ENCODE results near the gene ZG16. TPM values are rescaled to one million over a fixed set of nuclear protein-coding genes. Genes with fewer than 3 reads are reported as not detected.
"Not testable (repeated sequence)": the region's sequence is repeated elsewhere in the genome, so short reads cannot be mapped to it uniquely, and the experiment has no call there.

ZG16 gene
- polyA plus RNA-seq, 3 donors: not detected

DNA sequence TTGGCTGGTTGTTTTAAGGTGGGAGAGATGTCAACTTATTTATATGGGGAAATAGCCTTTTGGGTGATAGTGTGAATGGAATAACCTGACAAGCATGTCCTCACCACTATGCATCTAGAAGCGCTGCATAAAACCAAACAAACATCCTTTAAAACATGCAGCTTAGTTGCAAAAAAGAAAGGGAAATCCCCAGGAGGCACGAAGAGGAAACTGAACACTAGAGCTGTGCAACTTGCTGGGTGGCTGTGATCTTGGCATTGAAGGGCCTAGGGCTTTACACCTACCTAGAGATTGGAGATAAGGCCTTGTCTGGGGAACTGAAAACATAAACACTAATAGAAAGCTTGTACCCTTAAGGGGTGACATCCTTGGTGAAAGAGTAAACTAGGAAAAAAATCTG lies 39.5 kb upstream of the ZG16 start:
- peak overlapping the region; percentile 83 to 93 (median 85) for H3K27ac Mint-ChIP-seq

DNA sequence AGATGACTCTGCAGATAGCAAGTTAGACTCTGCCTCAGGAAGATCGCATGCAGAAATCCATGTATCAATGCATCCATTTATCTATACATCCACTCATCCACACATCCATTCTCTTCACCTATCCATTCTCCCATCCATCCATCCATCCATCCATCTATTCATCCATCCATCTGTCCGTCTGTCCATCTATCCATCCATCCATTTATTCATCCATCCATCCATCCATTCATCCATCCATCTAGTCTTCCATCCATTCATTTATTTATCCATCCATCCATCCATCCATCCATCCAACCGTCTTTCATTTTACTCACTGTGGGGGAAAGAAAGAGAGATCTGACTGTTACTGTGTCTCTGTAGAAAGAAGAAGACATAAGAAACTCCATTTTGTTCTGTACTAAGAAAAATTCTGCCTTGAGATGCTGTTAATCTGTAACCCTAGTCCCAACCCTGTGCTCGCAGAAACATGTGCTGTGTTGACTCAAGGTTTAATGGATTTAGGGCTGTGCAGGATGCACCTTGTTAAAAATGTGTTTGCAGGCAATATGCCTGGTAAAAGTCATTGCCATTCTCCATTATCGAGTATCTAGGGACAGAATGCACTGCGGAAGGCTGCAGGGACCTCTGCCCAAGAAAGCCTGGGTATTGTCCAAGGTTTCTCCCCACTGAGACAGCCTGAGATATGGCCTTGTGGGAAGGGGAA lies 38.0 kb upstream of the ZG16 start:
- H3K27ac ChIP-seq (ENCODE audit: low read depth in 1 of 2, low read length in 2 of 2): not testable (repeated sequence)
- intact Hi-C loops (cut with micrococcal nuclease): loop anchor here in 1 of 2 donors (5.0 kb wide), 1 partner anchor 47 kb away; no protein-coding TSS in a partner anchor
- H3K36me3 Mint-ChIP-seq: peaks cover 29 to 48% of the 10 kb centered on the region in 2 donors

More for the DNA sequence above, 39.5 kb upstream of the ZG16 start:
- no peaks in the 10 kb centered on the region for H3K9me3 ChIP-seq (replicated peaks in 1 of 2; ENCODE audit: control insufficient read depth in 1 of 2, insufficient read depth in 1 of 2, low read length in 2 of 2)
- no peaks in the 10 kb centered on the region for H3K27me3 ChIP-seq (ENCODE audit: control insufficient read depth in 2 of 2, insufficient read depth in 2 of 2, low read length in 2 of 2)
- peak; percentile 51 to 64 (median 57) for DNase-seq
- peak overlapping the region; percentile 31 for H3K4me2 ChIP-seq (replicated peaks; ENCODE audit: extremely low read depth, low read length, poor library complexity, severe bottlenecking)
- peaks cover 33% of the 10 kb centered on the region for H4K20me1 ChIP-seq (ENCODE audit: insufficient read depth, low read length)
- peak overlapping the region in 1 of 2 donors; percentile 56 for H3K27ac ChIP-seq (ENCODE audit: low read depth in 1 of 2, low read length in 2 of 2)
- WGBS (ENCODE audit: insufficient coverage): 0% methylated on average over 1 of the region's 2 CpGs
- H2AFZ ChIP-seq (ENCODE audit: insufficient read depth, low read depth, low read length, poor library complexity, severe bottlenecking): no peak overlapping the region
- peaks cover 0 to 14% (median 2%) of the 10 kb centered on the region in 3 donors for H3K27me3 Mint-ChIP-seq (ENCODE audit: low read depth in 3 of 3)
- H3K9me3 Mint-ChIP-seq: peaks cover 0 to 4% (median 0%) of the 10 kb centered on the region in 7 donors
- H3K9ac ChIP-seq (ENCODE audit: insufficient read depth, low read length, poor library complexity, severe bottlenecking): no peak overlapping the region
- H3K36me3 Mint-ChIP-seq: peaks cover 24 to 36% of the 10 kb centered on the region in 2 donors
- H3K4me3 ChIP-seq (replicated peaks in 1 of 3; ENCODE audit: low read depth in 2 of 3, low read length in 3 of 3): peak overlapping the region in 1 of 3 experiments; percentile 30
- peak overlapping the region in 1 of 2 donors; percentile 55 for H3K4me3 Mint-ChIP-seq
- peaks cover 3 to 21% of the 10 kb centered on the region in 2 donors for H3K36me3 ChIP-seq (replicated peaks in 1 of 2; ENCODE audit: control insufficient read depth in 1 of 2, insufficient read depth in 2 of 2, low read length in 2 of 2)
- H3K79me2 ChIP-seq (ENCODE audit: insufficient read depth, low read length): peaks cover 14% of the 10 kb centered on the region
- intact Hi-C loops (cut with micrococcal nuclease): no loop called here
- TF ChIP-seq, protein P1, sequence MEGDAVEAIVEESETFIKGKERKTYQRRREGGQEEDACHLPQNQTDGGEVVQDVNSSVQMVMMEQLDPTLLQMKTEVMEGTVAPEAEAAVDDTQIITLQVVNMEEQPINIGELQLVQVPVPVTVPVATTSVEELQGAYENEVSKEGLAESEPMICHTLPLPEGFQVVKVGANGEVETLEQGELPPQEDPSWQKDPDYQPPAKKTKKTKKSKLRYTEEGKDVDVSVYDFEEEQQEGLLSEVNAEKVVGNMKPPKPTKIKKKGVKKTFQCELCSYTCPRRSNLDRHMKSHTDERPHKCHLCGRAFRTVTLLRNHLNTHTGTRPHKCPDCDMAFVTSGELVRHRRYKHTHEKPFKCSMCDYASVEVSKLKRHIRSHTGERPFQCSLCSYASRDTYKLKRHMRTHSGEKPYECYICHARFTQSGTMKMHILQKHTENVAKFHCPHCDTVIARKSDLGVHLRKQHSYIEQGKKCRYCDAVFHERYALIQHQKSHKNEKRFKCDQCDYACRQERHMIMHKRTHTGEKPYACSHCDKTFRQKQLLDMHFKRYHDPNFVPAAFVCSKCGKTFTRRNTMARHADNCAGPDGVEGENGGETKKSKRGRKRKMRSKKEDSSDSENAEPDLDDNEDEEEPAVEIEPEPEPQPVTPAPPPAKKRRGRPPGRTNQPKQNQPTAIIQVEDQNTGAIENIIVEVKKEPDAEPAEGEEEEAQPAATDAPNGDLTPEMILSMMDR (IDR thresholded peaks at IDR 0.05): no peak
- peaks cover 80% of the 10 kb centered on the region for H3K4me1 Mint-ChIP-seq
- peaks cover 60 to 91% of the 10 kb centered on the region in 2 donors for H3K4me1 ChIP-seq (ENCODE audit: control insufficient read depth in 1 of 2, insufficient read depth in 2 of 2, low read length in 2 of 2)

DNA sequence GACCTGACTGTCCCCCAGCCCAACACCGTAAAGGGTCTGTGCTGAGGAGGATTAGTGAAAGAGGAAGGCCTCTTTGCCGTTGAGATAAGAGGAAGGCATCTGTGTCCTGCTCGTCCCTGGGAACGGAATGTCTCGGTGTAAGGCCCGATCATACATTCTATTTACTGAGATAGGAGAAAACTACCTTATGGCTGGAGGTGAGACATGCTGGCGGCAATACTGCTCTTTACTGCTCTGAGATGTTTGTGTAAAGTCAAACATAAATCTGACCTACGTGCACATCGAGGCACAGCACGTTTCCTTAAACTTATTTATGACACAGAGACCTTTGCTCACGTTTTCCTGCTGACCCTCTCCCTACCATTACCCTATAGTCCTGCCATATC lies 37.4 kb upstream of the ZG16 start:
- not testable (repeated sequence) for H3K9ac ChIP-seq (ENCODE audit: insufficient read depth, low read length, poor library complexity, severe bottlenecking); H2AFZ ChIP-seq (ENCODE audit: insufficient read depth, low read depth, low read length, poor library complexity, severe bottlenecking); DNase-seq; H3K9me3 ChIP-seq (replicated peaks in 1 of 2; ENCODE audit: control insufficient read depth in 1 of 2, insufficient read depth in 1 of 2, low read length in 2 of 2); H3K4me3 ChIP-seq (replicated peaks in 1 of 3; ENCODE audit: low read depth in 2 of 3, low read length in 3 of 3); H3K9me3 Mint-ChIP-seq; H3K4me2 ChIP-seq (replicated peaks; ENCODE audit: extremely low read depth, low read length, poor library complexity, severe bottlenecking); H3K27me3 ChIP-seq (ENCODE audit: control insufficient read depth in 2 of 2, insufficient read depth in 2 of 2, low read length in 2 of 2); H3K27ac ChIP-seq (ENCODE audit: low read depth in 1 of 2, low read length in 2 of 2)
- WGBS (ENCODE audit: insufficient coverage): no CpG with 5 or more reads among the region's 11 CpGs
- peaks cover 47% of the 10 kb centered on the region for H4K20me1 ChIP-seq (ENCODE audit: insufficient read depth, low read length)
- intact Hi-C loops (cut with micrococcal nuclease): loop anchor here in 1 of 2 donors (5.0 kb wide), 1 partner anchor 47 kb away; no protein-coding TSS in a partner anchor
- H3K4me3 Mint-ChIP-seq: peak overlapping the region in 1 of 2 donors; percentile 58
- H3K27ac Mint-ChIP-seq: peak overlapping the region; percentile 21 to 76 (median 63)
- H3K36me3 Mint-ChIP-seq: peaks cover 29 to 49% of the 10 kb centered on the region in 2 donors
- peaks cover 36% of the 10 kb centered on the region for H3K79me2 ChIP-seq (ENCODE audit: insufficient read depth, low read length)
- H3K27me3 Mint-ChIP-seq (ENCODE audit: low read depth in 3 of 3): peaks cover 0 to 14% (median 3%) of the 10 kb centered on the region in 3 donors
- peaks cover 68 to 99% of the 10 kb centered on the region in 2 donors for H3K4me1 ChIP-seq (ENCODE audit: control insufficient read depth in 1 of 2, insufficient read depth in 2 of 2, low read length in 2 of 2)
- peaks cover 86% of the 10 kb centered on the region for H3K4me1 Mint-ChIP-seq
- peaks cover 11 to 31% of the 10 kb centered on the region in 2 donors for H3K36me3 ChIP-seq (replicated peaks in 1 of 2; ENCODE audit: control insufficient read depth in 1 of 2, insufficient read depth in 2 of 2, low read length in 2 of 2)

More for the DNA sequence above, 38.0 kb upstream of the ZG16 start:
- Mint-ChIP-seq H3K27me3 (ENCODE audit: low read depth in 3 of 3) (peaks cover 0 to 14% (median 3%) of the 10 kb centered on the region in 3 donors), H3K4me1 (peaks cover 86% of the 10 kb centered on the region), H3K27ac (peak overlapping the region; percentile 4 to 76 (median 63))
- not testable (repeated sequence) for H3K27me3 ChIP-seq (ENCODE audit: control insufficient read depth in 2 of 2, insufficient read depth in 2 of 2, low read length in 2 of 2); DNase-seq; H3K9ac ChIP-seq (ENCODE audit: insufficient read depth, low read length, poor library complexity, severe bottlenecking); H3K9me3 Mint-ChIP-seq; H3K9me3 ChIP-seq (replicated peaks in 1 of 2; ENCODE audit: control insufficient read depth in 1 of 2, insufficient read depth in 1 of 2, low read length in 2 of 2); H3K4me3 ChIP-seq (replicated peaks in 1 of 3; ENCODE audit: low read depth in 2 of 3, low read length in 3 of 3); H3K4me2 ChIP-seq (replicated peaks; ENCODE audit: extremely low read depth, low read length, poor library complexity, severe bottlenecking); H2AFZ ChIP-seq (ENCODE audit: insufficient read depth, low read depth, low read length, poor library complexity, severe bottlenecking); H3K4me3 Mint-ChIP-seq
- H3K79me2 ChIP-seq (ENCODE audit: insufficient read depth, low read length): peaks cover 30% of the 10 kb centered on the region
- peaks cover 69 to 99% of the 10 kb centered on the region in 2 donors for H3K4me1 ChIP-seq (ENCODE audit: control insufficient read depth in 1 of 2, insufficient read depth in 2 of 2, low read length in 2 of 2)
- H3K36me3 ChIP-seq (replicated peaks in 1 of 2; ENCODE audit: control insufficient read depth in 1 of 2, insufficient read depth in 2 of 2, low read length in 2 of 2): peaks cover 11 to 31% of the 10 kb centered on the region in 2 donors
- 88% methylated on average over 5 of the region's 6 CpGs for WGBS (ENCODE audit: insufficient coverage)
- peaks cover 47% of the 10 kb centered on the region for H4K20me1 ChIP-seq (ENCODE audit: insufficient read depth, low read length)

All from CD14-positive monocyte (primary cell).